ENCODE data around the gene DERL3. TPM values are rescaled to one million over a fixed set of nuclear protein-coding genes. Genes with fewer than 3 reads are reported as not detected.

DERL3 gene
- total RNA-seq, 2 experiments from 2014 or later, result 4.0 to 5.9 TPM

DNA sequence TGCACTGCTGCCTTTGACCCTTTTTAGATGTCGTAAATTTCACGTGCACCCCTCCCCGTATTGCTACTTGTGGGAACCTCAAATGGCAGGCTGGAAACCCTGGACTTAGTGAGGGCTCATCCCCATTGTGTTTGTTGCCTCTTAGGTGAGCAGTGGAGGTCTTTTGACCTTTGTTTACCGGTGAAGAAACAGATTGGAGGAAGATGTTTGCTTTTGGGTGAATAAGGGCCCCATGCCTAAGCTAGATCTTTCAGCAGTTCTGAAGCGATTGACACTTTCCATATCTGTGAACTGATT is 51.3 kb downstream of the DERL3 start:
- peaks cover 9% of the 10 kb centered on the region for H3K36me3 Mint-ChIP-seq
- no peak for DNase-seq
- H3K9me3 Mint-ChIP-seq, result no peaks in the 10 kb centered on the region
- peak overlapping the region; percentile 88 for H3K27ac Mint-ChIP-seq
- peaks cover 30% of the 10 kb centered on the region for H3K4me1 Mint-ChIP-seq
- H3K27me3 Mint-ChIP-seq, result no peaks in the 10 kb centered on the region
- peak overlapping the region; percentile 90 for H3K4me3 Mint-ChIP-seq

DNA sequence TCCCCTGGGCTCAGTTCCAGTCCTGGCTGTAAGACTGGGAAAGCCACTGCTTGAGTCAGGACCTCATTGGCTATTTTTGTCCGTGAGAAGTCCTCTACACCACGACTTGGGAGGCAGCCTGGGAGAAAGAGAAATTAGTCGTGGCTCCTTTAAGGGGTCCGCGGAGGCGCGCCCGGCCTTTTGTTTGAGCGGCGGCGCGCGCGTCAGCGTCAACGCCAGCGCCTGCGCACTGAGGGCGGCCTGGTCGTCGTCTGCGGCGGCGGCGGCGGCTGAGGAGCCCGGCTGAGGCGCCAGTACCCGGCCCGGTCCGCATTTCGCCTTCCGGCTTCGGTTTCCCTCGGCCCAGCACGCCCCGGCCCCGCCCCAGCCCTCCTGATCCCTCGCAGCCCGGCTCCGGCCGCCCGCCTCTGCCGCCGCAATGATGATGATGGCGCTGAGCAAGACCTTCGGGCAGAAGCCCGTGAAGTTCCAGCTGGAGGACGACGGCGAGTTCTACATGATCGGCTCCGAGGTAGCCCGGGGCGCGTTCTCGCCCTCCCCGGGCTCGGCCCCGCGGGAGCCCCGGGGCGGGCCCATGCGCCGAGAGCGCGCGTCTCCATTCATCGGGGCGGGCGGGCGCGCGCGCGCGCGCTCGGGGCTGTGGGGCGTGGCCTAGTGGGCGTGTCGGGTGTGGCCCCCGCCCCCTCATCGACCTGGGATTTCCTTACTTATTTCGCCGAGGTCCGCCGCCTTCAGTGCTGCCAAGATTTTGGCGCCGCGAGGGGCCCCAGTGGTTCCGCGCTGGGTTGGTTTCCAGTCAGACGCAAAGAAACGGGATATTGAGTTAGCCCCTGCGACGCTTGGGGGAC is 51.8 kb downstream of the DERL3 start, which contains the start of gene SMARCB1:
Gene SMARCB1 (plus strand): TSS at position 215 of the 848 bp plus-strand sequence. CDS start 204 bp downstream, at position 419.
- peaks cover 9% of the 10 kb centered on the region for H3K36me3 Mint-ChIP-seq
- peak; percentile 89 for DNase-seq
- peaks cover 24% of the 10 kb centered on the region for H3K4me1 Mint-ChIP-seq
- peak within 1 kb of the TSS; percentile 94 for H3K27ac Mint-ChIP-seq
- H3K9me3 Mint-ChIP-seq, result no peaks in the 10 kb centered on the region
- peak within 1 kb of the TSS; percentile 90 for H3K4me3 Mint-ChIP-seq
- no peaks in the 10 kb centered on the region for H3K27me3 Mint-ChIP-seq

DNA sequence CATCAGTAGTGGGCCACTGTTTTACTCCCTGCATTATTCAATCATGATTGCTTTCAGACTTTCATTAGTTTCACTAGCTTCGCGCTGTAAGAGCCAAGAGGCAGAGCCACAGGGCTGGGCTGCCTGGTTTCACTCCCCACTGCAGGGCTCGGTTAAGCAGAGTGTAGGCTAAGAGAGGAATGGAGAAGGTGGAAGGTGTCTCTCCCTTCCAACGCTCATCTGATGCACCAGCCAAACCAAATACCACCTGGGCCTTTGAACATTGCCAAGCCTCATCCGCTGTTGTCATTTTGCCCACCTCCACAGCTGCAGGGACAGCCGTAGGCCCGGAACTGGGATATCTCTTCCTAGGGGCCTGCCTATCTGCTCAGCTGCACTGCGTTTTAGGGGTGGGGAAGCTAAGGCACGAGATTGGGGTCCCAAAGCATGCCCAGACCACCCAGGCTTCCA is 52.5 kb downstream of the DERL3 start:
- H3K4me1 Mint-ChIP-seq, result peaks cover 19% of the 10 kb centered on the region
- peak overlapping the region; percentile 90 for H3K4me3 Mint-ChIP-seq
- peaks cover 6% of the 10 kb centered on the region for H3K36me3 Mint-ChIP-seq
- H3K9me3 Mint-ChIP-seq, result no peaks in the 10 kb centered on the region
- peak; percentile 28 for DNase-seq
- H3K27me3 Mint-ChIP-seq, result no peaks in the 10 kb centered on the region
- H3K27ac Mint-ChIP-seq, result peak overlapping the region; percentile 94

Other genes with a start within 250 kb of the DERL3 start
- not detected for gene DRICH1, start 206.7 kb downstream of the DERL3 start, total RNA-seq
- gene RGL4, start 148.0 kb downstream of the DERL3 start, total RNA-seq, result 10 to 100 TPM; 17.1 to 17.4 TPM
- 1 to 10 TPM; 1.9 to 2.4 TPM for gene ZNF70, start 87.9 kb downstream of the DERL3 start, total RNA-seq
- gene VPREB3, start 84.6 kb downstream of the DERL3 start, total RNA-seq, result under 1 TPM in 1 of 2 experiments, not detected in 1; 0.48 TPM
- under 1 TPM; 0.33 to 0.74 TPM for gene C22orf15, start 76.0 kb downstream of the DERL3 start, total RNA-seq
- 100 to 1,000 TPM; 224 to 241 TPM for gene CHCHD10, start 71.0 kb downstream of the DERL3 start, total RNA-seq
- gene MMP11, start 66.2 kb downstream of the DERL3 start, total RNA-seq, result under 1 TPM; 0.44 to 0.64 TPM
- gene SMARCB1, start 52.0 kb downstream of the DERL3 start, total RNA-seq, result 10 to 100 TPM; 94.3 to 94.5 TPM
- gene SLC2A11, start 18.9 kb upstream of the DERL3 start, total RNA-seq, result 1 to 10 TPM; 5.2 to 5.9 TPM
- 1,000 to 10,000 TPM; 1,236 to 1,275 TPM for gene MIF, start 55.4 kb upstream of the DERL3 start, total RNA-seq
- not detected for gene GSTT2B, start 122.2 kb upstream of the DERL3 start, total RNA-seq
- gene DDTL, start 127.9 kb upstream of the DERL3 start, total RNA-seq, result not detected
- 100 to 1,000 TPM; 103 to 108 TPM for gene DDT, start 135.4 kb upstream of the DERL3 start, total RNA-seq
- gene GSTT2, start 141.1 kb upstream of the DERL3 start, total RNA-seq, result not detected
- not detected for gene GSTT4, start 166.4 kb upstream of the DERL3 start, total RNA-seq
- gene CABIN1, start 172.3 kb upstream of the DERL3 start, total RNA-seq, result 10 to 100 TPM; 71.0 to 75.8 TPM

Data from activated naive CD8-positive, alpha-beta T cell treated with anti-CD3 and anti-CD28 coated beads for 36 hours (primary cell).